Measurements from ENCODE around the gene PHYKPL. TPM values are rescaled to one million over a fixed set of nuclear protein-coding genes. Genes with fewer than 3 reads are reported as not detected.

The PHYKPL gene
- total RNA-seq, 1 experiment from 2014 or later: 41.7 TPM

DNA sequence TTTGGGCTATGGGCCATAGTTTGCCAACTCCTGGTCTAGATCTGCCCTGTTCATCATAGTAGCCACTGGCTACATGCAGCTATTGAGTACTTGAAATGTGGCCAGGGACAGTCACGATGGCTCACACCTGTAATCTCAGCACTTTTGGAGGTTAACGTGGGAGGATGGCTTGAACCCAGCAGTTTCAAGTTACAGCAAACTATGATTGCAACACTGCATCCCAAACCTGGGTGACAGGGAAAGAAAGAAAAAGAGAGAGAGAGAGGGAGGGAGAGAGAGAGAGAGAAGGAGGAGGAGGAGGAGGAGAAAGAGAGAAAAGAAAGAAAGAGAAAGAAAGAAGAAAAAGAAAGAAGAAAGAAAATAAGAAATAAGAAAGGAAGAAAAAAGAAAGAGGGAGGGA lies 40.4 kb downstream of the PHYKPL start (continued):
- TF ChIP-seq, protein P1, sequence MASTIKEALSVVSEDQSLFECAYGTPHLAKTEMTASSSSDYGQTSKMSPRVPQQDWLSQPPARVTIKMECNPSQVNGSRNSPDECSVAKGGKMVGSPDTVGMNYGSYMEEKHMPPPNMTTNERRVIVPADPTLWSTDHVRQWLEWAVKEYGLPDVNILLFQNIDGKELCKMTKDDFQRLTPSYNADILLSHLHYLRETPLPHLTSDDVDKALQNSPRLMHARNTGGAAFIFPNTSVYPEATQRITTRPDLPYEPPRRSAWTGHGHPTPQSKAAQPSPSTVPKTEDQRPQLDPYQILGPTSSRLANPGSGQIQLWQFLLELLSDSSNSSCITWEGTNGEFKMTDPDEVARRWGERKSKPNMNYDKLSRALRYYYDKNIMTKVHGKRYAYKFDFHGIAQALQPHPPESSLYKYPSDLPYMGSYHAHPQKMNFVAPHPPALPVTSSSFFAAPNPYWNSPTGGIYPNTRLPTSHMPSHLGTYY (CRISPR knock-in tag; IDR thresholded peaks at IDR 0.05): no peak

DNA sequence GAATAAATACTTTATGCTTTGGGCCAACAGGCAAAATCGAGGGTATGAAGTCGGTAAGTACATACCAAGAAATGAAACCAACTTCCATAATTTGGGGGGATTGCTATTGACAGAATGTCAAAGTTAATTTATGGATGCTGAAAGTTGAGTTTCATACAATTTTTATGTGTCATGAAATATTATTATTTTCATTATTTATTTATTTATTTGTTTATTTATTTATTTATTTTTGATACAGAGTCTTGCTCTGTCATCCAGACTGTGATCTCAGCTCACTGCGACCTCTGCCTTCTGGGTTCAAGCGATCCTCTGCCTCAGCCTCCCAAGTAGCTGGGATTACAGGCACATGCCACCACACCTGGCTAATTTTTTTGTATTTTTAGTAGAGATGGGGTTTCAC lies 40.9 kb downstream of the PHYKPL start:
- peaks cover 16% of the 10 kb centered on the region for H3K4me1 Mint-ChIP-seq
- ChIA-PET CTCF (no interaction called here), POLR2A (no interaction called here)
- peaks cover 15% of the 10 kb centered on the region for H3K36me3 Mint-ChIP-seq
- no peak overlapping the region for H3K27ac Mint-ChIP-seq
- H3K9me3 Mint-ChIP-seq: peaks cover 17% of the 10 kb centered on the region
- peaks cover 5% of the 10 kb centered on the region for H3K27me3 Mint-ChIP-seq (ENCODE audit: low read depth)
- ATAC-seq (no peak), DNase-seq (ENCODE audit: low spot score) (no peak)
- TF ChIP-seq HMGA2 (CRISPR knock-in tag; IDR thresholded peaks at IDR 0.05) (peak; percentile 24; the same call in 1 of the 2 replicates), E2F5 (CRISPR knock-in tag; IDR thresholded peaks at IDR 0.05) (no peak), FOXP4 (CRISPR knock-in tag; IDR thresholded peaks at IDR 0.05) (no peak)
- H3K4me3 Mint-ChIP-seq: no peak overlapping the region

- ATAC-seq (no peak), DNase-seq (ENCODE audit: low spot score) (no peak)
- POLR2A ChIA-PET: no interaction called here
- H3K36me3 Mint-ChIP-seq: peaks cover 15% of the 10 kb centered on the region
- H3K27ac Mint-ChIP-seq: no peak overlapping the region
- TF ChIP-seq, protein P2, sequence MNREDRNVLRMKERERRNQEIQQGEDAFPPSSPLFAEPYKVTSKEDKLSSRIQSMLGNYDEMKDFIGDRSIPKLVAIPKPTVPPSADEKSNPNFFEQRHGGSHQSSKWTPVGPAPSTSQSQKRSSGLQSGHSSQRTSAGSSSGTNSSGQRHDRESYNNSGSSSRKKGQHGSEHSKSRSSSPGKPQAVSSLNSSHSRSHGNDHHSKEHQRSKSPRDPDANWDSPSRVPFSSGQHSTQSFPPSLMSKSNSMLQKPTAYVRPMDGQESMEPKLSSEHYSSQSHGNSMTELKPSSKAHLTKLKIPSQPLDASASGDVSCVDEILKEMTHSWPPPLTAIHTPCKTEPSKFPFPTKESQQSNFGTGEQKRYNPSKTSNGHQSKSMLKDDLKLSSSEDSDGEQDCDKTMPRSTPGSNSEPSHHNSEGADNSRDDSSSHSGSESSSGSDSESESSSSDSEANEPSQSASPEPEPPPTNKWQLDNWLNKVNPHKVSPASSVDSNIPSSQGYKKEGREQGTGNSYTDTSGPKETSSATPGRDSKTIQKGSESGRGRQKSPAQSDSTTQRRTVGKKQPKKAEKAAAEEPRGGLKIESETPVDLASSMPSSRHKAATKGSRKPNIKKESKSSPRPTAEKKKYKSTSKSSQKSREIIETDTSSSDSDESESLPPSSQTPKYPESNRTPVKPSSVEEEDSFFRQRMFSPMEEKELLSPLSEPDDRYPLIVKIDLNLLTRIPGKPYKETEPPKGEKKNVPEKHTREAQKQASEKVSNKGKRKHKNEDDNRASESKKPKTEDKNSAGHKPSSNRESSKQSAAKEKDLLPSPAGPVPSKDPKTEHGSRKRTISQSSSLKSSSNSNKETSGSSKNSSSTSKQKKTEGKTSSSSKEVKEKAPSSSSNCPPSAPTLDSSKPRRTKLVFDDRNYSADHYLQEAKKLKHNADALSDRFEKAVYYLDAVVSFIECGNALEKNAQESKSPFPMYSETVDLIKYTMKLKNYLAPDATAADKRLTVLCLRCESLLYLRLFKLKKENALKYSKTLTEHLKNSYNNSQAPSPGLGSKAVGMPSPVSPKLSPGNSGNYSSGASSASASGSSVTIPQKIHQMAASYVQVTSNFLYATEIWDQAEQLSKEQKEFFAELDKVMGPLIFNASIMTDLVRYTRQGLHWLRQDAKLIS (CRISPR knock-in tag; IDR thresholded peaks at IDR 0.05; ENCODE audit: borderline replicate concordance): no peak
- TF ChIP-seq NR3C1 (CRISPR knock-in tag; conservative IDR thresholded peaks at IDR 0.05; ENCODE audit: low read depth) (no peak), ZNF396 (CRISPR knock-in tag; IDR thresholded peaks at IDR 0.05; ENCODE audit: borderline replicate concordance) (no peak), E2F4 (CRISPR knock-in tag; IDR thresholded peaks at IDR 0.05; ENCODE audit: borderline replicate concordance, low read depth) (no peak), NR2C2 (CRISPR knock-in tag; IDR thresholded peaks at IDR 0.05) (no peak), ZNF317 (CRISPR knock-in tag; IDR thresholded peaks at IDR 0.05; ENCODE audit: borderline replicate concordance, low read depth) (no peak), MXD4 (CRISPR knock-in tag; IDR thresholded peaks at IDR 0.05; ENCODE audit: borderline replicate concordance) (no peak), GRHL2 (CRISPR knock-in tag; IDR thresholded peaks at IDR 0.05; ENCODE audit: insufficient replicate concordance, severe bottlenecking) (no peak), OVOL2 (CRISPR knock-in tag; IDR thresholded peaks at IDR 0.05; ENCODE audit: borderline replicate concordance) (no peak)
- H3K4me1 Mint-ChIP-seq: peaks cover 6% of the 10 kb centered on the region
- no peak overlapping the region for H3K4me3 Mint-ChIP-seq
- H3K9me3 Mint-ChIP-seq: peaks cover 17% of the 10 kb centered on the region
- peaks cover 5% of the 10 kb centered on the region for H3K27me3 Mint-ChIP-seq (ENCODE audit: low read depth)
- CTCF ChIA-PET: interaction anchor here (0.7 kb wide), 1 partner anchor 687 kb away, joined by 3 read pairs; no protein-coding TSS in a partner anchor
Measured at GRCh38 chr5:178189433-178189832, 43.2 kb downstream of the PHYKPL start.

Measured in WTC11 (cell line).